Parathyroid adenoma (tissue), 2 donors: Measurements from ENCODE around the gene TTF2.

Experiments
- H2AFZ ChIP-seq: fragments of 300-600 bp; sonication (generic); one replicate; pipeline ENCODE4 v1.7.0; 2017; ENCODE audit warnings: antibody characterized with exemption, mild to moderate bottlenecking
- H3K27ac ChIP-seq: fragments of 300-600 bp; sonication (generic); one replicate; pipeline ENCODE4 v1.7.0; 2017
- H3K27me3 ChIP-seq: fragments of 300-600 bp; sonication (generic); one replicate; pipeline ENCODE4 v1.7.0; 2017; ENCODE audit warnings: low read length; ENCODE audit not compliant: control insufficient read depth, insufficient read depth
- H3K36me3 ChIP-seq: fragments of 300-600 bp; sonication (generic); one replicate; pipeline ENCODE4 v1.7.0; 2017; ENCODE audit warnings: low read length; ENCODE audit not compliant: control insufficient read depth, insufficient read depth
- H3K4me1 ChIP-seq: fragments of 300-600 bp; sonication (generic); one replicate; pipeline ENCODE4 v1.7.0; 2017; ENCODE audit warnings: control low read depth
- H3K4me2 ChIP-seq: fragments of 300-600 bp; sonication (generic); one replicate; pipeline ENCODE4 v1.7.0; 2017; ENCODE audit warnings: low read length
- H3K4me3 ChIP-seq: fragments of 300-600 bp; sonication (generic); one replicate; pipeline ENCODE4 v1.7.0; 2017; ENCODE audit warnings: low read depth, low read length
- H3K79me2 ChIP-seq: fragments of 300-600 bp; sonication (generic); one replicate; pipeline ENCODE4 v1.7.0; 2017; ENCODE audit warnings: control low read depth
- H3K9ac ChIP-seq: fragments of 300-600 bp; sonication (generic); one replicate; pipeline ENCODE4 v1.7.0; 2017; ENCODE audit warnings: mild to moderate bottlenecking
- H3K9me3 ChIP-seq: fragments of 300-600 bp; sonication (generic); one replicate; pipeline ENCODE4 v1.7.0; 2017; ENCODE audit warnings: low read length; ENCODE audit not compliant: control insufficient read depth
- CTCF ChIP-seq: fragments of 300-600 bp; sonication (generic); IDR thresholded peaks from one replicate; pipeline ENCODE4 v1.7.0; 2017; ENCODE audit warnings: antibody characterized with exemption, mild to moderate bottlenecking
- donor health status: primary hyperparathyroidism.

Gene TTF2

GRCh38 chr1:117089996-117090395, 29.9 kb downstream of the TTF2 start:
- no peak overlapping the region for H3K9ac ChIP-seq
- no peak overlapping the region for H3K27ac ChIP-seq
- H3K4me1 ChIP-seq, result peaks cover 2% of the 10 kb centered on the region
- no peak overlapping the region for H3K4me3 ChIP-seq
- H3K4me2 ChIP-seq, result no peak overlapping the region
- H3K9me3 ChIP-seq, result no peaks in the 10 kb centered on the region
- H3K36me3 ChIP-seq, result no peaks in the 10 kb centered on the region
- no peaks in the 10 kb centered on the region for H3K79me2 ChIP-seq
- H2AFZ ChIP-seq, result no peak overlapping the region
- no peaks in the 10 kb centered on the region for H3K27me3 ChIP-seq
- no peak for TF ChIP-seq CTCF

- Histone ChIP-seq H3K36me3 (no peaks in the 10 kb centered on the region), H3K4me2 (no peak overlapping the region), H3K9ac (no peak overlapping the region), H3K4me1 (peaks cover 2% of the 10 kb centered on the region), H3K79me2 (no peaks in the 10 kb centered on the region), H3K4me3 (no peak overlapping the region), H3K27me3 (no peaks in the 10 kb centered on the region), H2AFZ (peak overlapping the region; percentile 65), H3K27ac (peak overlapping the region; percentile 41), H3K9me3 (no peaks in the 10 kb centered on the region)
- no peak for TF ChIP-seq CTCF
Observed at GRCh38 chr1:117092594-117092993, 32.5 kb downstream of the TTF2 start.

GRCh38 chr1:117093091-117093534, 33.0 kb downstream of the TTF2 start:
- no peak for TF ChIP-seq CTCF
- H2AFZ ChIP-seq, result peak overlapping the region; percentile 65
- no peaks in the 10 kb centered on the region for H3K36me3 ChIP-seq
- no peaks in the 10 kb centered on the region for H3K79me2 ChIP-seq
- H3K9me3 ChIP-seq, result no peaks in the 10 kb centered on the region
- H3K27ac ChIP-seq, result peak overlapping the region; percentile 41
- H3K4me2 ChIP-seq, result no peak overlapping the region
- H3K27me3 ChIP-seq, result no peaks in the 10 kb centered on the region
- H3K9ac ChIP-seq, result no peak overlapping the region
- peaks cover 2% of the 10 kb centered on the region for H3K4me1 ChIP-seq
- H3K4me3 ChIP-seq, result no peak overlapping the region

GRCh38 chr1:117093870-117094621, 33.9 kb downstream of the TTF2 start:
- Histone ChIP-seq H3K4me3 (no peak overlapping the region), H3K27me3 (no peaks in the 10 kb centered on the region), H3K79me2 (no peaks in the 10 kb centered on the region), H3K36me3 (no peaks in the 10 kb centered on the region), H2AFZ (no peak overlapping the region), H3K4me1 (peaks cover 2% of the 10 kb centered on the region), H3K4me2 (no peak overlapping the region), H3K9ac (no peak overlapping the region), H3K27ac (no peak overlapping the region), H3K9me3 (no peaks in the 10 kb centered on the region)
- TF ChIP-seq CTCF, result no peak
